AG09319 (cell line): ENCODE data around the gene MRPL49.

Experiments used
- DNase-seq: peaks from one replicate; pipeline ENCODE4 v3.0.0-alpha.2; 2010; ENCODE audit warnings: low read depth; ENCODE audit errors: extremely low read depth
- TF ChIP-seq, protein P1 (sequence below): IDR thresholded peaks from 2 replicates; pipeline ENCODE4 v1.5.1; 2011; ENCODE audit warnings: low read depth, mild to moderate bottlenecking, inconsistent platforms, low read length, moderate library complexity

Gene MRPL49

DNA sequence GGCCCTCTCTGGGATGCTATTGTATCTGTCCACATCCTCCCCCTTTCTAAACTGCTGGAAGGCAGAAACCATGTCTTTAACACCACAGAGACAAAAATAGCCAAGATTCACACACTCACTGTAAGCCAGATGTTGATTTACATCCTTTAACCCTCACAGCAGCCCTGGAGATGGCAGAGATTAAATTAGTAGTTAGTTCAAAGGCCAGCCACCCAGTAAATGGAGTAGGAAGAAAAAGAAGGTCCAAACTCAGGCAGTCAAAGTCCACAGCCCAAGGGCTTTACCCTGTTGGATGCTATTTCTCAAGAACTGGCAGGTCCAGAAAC is 2.5 kb upstream of the MRPL49 start:
- DNase-seq, result no peak
- TF ChIP-seq, protein P1, sequence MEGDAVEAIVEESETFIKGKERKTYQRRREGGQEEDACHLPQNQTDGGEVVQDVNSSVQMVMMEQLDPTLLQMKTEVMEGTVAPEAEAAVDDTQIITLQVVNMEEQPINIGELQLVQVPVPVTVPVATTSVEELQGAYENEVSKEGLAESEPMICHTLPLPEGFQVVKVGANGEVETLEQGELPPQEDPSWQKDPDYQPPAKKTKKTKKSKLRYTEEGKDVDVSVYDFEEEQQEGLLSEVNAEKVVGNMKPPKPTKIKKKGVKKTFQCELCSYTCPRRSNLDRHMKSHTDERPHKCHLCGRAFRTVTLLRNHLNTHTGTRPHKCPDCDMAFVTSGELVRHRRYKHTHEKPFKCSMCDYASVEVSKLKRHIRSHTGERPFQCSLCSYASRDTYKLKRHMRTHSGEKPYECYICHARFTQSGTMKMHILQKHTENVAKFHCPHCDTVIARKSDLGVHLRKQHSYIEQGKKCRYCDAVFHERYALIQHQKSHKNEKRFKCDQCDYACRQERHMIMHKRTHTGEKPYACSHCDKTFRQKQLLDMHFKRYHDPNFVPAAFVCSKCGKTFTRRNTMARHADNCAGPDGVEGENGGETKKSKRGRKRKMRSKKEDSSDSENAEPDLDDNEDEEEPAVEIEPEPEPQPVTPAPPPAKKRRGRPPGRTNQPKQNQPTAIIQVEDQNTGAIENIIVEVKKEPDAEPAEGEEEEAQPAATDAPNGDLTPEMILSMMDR, result no peak

DNA sequence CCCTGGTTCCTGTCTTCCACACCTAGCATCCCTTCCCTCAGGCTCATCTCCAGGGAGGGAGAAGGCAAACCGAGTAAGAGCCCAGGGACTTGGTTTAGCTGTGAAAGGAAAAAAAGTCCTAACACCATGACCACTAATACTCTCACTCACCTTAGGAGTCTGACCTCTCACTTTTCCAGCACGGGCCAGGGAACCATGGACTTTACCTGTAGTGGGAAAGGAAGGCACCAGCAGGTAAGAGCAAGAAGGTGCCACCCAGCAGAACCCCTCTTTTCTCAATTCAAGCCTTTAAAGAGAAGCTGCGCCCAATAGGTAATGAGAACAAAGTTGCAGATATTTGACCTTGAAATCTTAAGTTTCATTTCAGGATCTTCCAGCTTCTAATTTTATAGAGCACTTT is 1.3 kb upstream of the MRPL49 start:
- TF ChIP-seq, protein P1, result no peak
- DNase-seq, result no peak

DNA sequence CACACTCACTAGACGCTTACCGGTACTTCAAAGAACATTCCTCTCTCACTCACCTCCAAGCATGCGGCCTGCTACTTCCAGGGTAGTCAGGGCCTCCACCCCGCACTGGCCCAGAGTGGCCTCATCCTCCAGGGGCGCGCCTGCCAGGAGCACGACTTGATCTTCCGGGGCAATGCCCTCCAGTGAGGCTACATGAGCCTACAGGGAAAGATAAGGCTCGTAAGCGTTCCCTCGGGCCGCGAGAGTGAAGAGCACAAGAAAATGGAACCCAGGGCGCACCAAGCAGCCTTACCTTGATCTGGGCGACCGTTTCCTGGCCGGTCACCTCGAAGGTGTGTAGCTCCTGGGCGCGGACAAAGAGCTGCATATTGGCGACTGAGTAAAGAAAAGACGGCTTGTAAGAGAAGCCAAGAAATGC is 665 bp upstream of the MRPL49 start:
- DNase-seq, result no peak
- TF ChIP-seq, protein P1, result no peak

DNA sequence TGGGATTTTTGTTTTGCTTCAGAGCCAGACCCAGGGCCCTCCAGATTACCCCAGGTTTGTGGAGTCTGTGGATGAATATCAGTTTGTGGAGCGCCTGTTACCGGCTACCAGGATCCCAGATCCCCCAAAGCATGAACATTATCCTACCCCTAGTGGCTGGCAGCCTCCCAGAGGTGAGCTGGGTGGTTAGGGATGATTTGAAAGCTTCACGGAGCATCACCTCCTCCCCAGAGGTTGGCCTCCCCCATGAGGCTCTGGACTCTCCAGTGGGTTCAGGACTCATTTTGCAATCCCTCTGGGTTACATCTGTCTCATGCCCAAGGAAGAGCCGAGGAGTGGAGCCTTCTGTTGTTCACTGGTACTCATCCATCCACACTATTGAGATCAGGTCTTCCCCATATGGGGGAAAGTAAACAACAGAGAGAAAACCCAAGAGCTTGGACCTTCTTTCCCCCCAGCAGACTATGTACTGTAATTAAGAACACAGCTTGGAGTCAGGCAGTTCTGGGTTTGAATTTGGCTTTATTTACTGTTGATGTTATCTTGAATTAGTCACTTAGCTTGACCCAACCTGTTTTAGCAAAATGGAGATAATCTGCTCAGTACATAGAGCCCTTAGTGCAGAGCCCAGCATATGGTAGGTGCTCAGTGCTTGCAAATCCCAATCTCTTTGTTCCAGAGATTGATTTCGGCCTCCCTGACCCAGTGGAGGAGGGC is 2.5 kb downstream of the MRPL49 start:
- TF ChIP-seq, protein P1, result no peak
- no peak for DNase-seq

DNA sequence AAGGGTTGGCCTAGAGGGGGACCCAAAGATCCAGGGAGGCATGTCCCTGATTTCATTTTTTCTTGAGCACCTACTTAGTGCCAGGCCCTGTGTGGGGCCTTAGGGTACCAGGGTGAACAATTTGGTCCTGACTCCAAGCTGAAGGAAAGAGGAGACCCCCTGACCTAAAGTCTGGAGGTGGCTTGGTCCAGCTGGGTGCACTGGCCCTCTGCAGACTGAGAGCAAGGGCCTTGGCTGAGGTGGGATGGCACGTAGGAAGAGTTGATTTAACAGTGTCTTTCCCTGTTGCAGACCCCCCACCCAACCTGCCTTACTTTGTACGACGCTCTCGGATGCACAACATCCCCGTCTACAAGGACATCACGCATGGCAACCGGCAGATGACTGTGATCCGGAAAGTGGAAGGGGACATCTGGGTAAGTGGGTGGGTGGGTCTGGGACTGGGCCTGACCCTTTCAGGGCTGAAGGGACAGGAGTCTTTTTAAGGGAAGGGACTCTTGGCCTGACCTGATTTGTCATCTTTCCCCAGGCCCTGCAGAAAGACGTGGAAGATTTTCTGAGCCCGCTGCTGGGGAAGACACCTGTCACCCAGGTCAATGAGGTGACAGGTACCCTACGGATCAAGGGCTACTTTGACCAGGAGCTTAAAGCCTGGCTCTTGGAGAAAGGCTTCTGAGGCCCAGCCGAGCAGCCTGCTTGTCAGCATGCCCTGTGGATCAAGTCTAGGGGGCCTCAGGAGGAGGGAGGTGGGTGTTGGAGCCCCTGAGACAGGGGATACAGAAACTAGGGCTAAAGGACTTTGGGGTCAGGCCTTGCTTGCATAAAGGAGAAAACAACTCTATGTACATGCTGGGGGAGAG is 3.3 kb downstream of the MRPL49 start:
- no peak for DNase-seq
- TF ChIP-seq, protein P1, result no peak

DNA sequence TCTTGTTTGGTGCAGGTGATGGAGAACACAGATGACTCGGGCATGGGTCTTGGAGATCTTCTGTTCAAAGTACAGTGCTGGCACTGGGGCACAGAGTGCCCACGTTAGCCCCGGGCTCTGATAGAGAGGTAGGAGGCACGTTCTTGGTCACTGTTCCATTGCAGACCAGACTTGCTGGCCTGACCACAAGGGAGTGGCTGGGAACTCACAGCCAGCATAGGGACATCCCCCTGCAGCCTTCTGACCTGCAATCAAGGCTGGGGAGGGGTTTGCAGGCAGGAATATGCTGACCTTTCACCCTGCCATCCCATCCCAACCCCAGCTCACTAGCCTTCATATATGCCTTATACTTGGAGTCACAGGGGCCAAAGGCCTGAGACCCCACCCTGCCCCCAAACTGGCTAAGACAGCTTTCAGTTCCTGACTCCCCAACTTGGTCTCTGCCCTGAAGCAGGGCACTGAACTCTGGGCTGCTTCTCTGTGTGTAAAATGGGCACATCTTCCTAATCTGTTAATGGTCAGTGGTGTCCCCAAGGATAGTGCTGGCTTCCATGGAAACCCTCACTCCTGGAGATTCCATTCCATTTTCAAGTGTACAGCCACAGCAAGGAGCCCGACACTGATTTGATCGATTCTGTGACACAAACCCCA is 4.6 kb downstream of the MRPL49 start:
- no peak for DNase-seq

More for the DNA sequence above, 4.6 kb downstream of the MRPL49 start:
- TF ChIP-seq, protein P1, result no peak
